HG02763 (cell line): Measurements from ENCODE around the gene IL34.
"Not testable (repeated sequence)": the region's sequence is repeated elsewhere in the genome, so short reads cannot be mapped to it uniquely, and the experiment has no call there.

Experiments used
- ATAC-seq: cut with Tn5 transposase; IDR thresholded peaks from one replicate; pipeline ENCODE4 v1.9.1; 2021; ENCODE audit warnings: mild to moderate bottlenecking, moderate library complexity; ENCODE audit not compliant: unreplicated experiment

The IL34 gene

DNA sequence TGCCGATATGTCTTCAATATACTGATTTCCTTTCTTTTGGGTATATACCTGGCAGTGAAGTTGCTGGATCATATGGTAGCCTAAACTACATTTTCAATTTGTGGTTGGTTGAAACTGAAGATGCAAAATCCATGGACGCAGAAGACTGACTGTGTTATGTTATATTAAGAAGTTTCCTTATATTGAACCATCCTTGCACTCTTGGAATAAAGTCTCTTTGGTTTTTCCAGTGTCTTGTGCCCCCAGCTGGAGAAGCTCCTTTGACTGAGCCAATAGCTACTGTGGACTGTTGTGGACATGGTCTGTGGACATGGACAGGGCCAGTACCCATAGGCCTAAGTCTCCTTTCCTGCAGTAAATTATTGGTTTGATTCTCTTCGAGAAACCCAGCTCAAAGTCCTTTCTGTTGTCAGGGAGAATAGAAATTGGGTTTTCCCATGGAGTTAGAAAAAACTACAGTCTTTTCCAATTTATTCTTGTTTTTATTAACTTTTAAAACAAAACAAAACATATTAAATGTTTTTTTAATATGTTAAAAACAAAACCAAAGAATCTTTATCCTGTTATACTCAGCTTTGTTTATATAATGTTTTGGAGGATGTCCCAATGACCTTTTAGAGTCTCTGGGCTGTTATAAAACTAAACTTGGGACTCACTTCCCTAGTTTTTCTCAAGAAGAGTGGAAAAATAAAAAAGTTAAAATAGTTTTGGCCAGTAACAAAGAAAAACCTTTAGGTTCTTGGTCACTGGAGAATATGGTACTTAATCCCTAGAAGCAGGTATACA, 15.2 kb upstream of the IL34 start:
- no peak for ATAC-seq

DNA sequence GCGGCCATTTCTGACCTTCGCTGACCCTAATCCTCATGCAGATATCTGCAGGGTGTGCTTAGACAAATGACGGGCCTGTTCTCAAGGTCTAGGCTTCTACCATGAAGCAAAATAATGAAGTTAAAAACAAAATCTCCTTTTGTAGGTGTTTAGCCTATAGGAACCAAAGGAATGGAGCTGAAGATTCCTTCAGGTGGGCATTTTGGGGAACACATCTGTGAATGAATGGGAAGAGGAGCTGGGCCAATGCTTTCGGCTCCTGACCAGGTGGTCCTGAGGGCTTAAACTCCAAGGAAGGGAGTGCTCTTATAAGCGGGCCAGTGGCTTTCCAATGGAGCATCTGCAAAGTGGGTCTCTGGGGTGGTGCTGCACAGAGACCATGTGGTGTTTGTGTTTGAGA, 14.1 kb upstream of the IL34 start:
- ATAC-seq: no peak

DNA sequence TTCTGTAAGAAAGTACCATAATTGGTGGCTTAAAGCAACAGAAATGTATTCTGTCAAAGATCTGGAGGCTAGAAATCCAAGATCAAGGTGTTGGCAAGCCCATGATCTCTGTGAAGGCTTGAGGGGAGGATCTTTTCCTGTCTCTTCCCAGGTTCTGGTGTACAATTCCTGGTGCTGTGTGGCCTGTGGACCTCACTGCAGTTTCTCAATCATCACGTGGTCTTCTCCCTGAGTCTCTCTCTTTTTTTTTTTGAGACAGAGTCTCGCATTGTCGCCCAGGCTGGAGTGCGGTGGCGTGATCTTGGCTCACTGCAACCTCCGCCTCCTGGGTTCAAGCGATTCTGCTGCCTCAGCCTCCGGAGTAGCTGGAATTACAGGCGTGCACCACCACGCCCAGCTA, 12.7 kb upstream of the IL34 start:
- not testable (repeated sequence) for ATAC-seq

GRCh38 chr16:70634861-70635260, 11.5 kb upstream of the IL34 start:
- ATAC-seq: no peak

DNA sequence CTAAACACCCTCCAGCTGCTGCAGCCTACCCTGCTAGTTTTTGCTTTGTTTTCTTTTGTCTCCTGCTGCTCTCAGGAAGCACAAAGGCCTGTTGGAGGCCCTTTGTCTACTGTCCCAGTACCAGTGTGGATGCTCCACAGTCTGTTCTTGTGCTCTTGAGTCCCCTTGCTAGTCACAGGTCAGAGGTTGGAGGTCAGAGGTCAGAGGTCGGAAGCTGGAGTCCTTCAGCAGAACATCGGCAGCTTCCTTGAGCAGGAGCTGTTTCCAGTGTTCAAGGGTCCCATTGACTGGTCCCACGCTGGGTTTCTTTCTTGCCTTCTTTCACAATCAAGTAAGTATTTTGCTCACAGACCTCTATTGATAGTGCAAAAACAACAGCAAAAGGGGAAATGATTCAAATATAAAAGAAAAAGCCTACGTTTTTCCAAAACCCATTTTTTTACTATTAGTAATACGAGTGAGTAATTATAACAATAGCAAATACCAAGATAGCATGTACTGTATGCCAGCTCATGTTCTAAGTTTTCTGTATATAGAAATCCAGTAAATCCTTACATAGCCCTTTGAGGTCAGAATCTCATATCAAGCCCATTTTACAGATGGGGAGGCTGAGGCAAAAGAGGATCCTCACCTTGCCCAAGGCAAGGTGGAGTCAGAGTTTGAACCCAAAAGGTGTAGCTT, 10.9 kb upstream of the IL34 start:
- no peak for ATAC-seq

DNA sequence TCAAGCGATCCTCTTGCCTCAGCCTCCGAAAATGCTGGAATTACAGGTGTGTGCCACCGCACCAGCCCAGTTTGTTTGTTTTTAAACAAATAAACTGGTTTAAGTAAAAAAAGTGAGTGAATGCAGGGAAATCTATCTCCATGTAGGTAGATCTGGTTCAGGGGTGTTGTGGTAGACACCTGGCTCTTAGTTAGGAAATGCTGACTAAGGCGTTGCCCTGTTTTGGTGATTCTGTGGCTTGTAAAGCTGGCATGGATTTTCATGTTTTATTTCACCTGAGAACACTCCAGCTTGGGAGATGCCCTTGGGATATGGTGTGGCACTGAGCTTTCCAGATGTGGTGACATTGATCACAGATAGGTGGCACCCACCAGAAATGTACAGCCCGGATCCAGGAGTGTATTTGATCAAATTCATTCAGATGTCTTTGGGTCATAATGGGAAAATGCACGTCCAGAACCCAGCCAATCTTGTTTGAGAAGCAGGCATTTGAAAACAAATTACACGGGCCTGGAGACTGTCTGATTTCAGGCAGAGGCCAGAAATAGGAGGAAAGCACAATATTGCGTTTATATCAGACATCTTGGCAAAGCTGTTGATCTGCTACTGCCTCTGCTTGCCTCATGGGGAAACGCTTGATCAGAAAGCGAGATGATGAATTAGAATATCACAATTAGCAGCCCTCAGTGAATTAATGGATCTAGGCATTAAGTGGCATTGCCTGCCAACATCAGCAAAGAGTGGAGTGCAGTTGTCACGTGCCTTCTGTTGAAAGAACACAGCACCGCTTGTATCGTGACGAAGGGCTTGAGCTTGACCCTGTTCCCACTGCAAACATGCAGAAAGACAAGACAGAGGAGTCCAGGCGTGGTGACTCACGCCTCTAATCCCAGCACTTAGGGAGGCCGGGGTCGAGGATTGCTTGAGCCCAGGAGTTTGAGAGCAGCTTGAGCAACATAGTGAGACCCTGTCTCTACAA, 7.3 kb upstream of the IL34 start:
- ATAC-seq: no peak

GRCh38 chr16:70642633-70643032, 3.7 kb upstream of the IL34 start:
- no peak for ATAC-seq

- ATAC-seq: not testable (repeated sequence)
Observed at GRCh38 chr16:70643264-70643663, 3.1 kb upstream of the IL34 start.

- ATAC-seq: no peak
Observed at GRCh38 chr16:70644763-70645597, 1.4 kb upstream of the IL34 start.

DNA sequence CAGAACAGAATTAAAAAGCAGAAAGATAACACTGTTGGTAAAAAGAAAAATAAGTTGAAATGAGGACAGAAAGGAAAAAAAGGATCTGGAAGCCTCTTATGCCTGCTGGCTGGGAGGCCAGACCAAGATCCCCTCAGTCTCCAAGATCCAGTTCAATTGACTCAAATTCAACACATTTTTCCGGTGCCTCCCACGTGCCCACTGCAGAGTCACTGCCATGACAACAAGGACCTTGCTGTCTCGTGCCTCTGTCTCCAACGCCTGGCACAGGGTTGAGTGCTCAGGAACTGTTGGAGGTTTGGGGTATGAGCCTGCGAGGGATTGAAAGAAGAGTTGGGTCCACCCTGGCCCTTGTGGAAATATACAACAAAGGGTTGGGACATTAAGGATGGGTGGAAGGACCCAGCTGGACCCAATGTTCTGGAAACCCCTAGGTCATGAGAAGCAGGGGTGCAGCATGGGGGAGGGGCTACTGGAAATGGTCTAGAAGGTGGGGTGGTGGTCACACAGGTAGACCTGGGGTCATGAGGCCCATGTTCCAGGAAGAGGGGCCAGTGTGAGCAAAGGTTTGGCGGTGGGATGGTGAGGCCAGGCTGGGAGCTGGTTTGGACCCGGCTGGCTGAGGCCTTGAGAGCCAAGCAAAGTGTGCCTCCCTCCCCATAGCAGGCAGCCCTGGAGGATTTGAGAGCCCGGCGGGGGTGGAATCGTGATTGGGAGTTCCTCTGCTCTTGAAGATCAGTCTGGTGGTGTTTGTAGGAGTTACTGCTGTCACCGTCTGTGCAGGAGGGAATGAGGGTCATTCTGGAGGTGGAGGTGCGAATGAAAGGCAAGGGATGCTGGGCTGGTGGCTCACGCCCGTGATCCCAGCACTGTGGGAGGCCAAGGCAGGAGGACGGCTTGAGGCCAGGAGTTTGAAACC, 1.3 kb downstream of the IL34 start:
- ATAC-seq: no peak

GRCh38 chr16:70648606-70649005, 2.2 kb downstream of the IL34 start:
- ATAC-seq: no peak

DNA sequence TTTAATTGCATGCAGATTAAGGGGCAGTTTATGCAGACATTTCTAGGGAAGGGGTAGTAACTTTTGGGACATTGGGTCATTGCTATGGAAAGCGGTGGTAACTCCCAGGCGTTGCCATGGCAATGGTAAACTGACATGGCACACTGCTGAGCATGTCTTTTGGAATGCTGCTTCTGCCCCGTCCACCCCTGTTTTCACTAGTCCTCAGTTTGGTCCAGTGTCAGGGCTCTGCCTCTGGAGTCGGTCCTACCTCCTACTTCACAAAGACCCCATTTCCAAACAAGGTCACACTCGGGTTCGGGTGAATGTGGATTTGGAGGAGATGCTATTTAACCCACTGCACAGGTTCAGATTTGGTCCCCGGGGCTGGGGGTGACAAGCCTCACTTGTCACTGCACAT, 2.9 kb downstream of the IL34 start:
- ATAC-seq: no peak

- no peak for ATAC-seq
Observed at GRCh38 chr16:70650216-70650615, 3.9 kb downstream of the IL34 start.

DNA sequence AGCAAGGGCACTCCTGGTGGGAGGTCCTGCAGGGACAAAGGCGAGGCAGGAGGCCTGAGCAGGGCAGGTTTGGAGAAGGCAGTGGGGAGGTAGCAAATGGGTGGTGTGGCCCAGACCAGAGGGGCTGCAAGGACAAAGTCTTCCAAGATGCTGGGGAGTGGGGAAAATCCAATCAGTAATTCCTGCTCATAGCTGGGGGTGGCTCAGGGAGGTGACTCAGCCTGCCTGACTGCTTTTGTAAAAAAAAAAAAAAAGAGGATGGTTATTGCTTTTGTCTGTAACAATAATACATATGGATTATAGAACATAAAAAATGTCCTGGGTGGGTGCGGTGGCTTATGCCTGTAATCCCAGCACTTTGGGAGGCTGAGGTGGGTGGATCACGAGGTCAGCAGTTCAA, 5.2 kb downstream of the IL34 start:
- no peak for ATAC-seq

GRCh38 chr16:70652322-70652721, 6.0 kb downstream of the IL34 start:
- no peak for ATAC-seq

DNA sequence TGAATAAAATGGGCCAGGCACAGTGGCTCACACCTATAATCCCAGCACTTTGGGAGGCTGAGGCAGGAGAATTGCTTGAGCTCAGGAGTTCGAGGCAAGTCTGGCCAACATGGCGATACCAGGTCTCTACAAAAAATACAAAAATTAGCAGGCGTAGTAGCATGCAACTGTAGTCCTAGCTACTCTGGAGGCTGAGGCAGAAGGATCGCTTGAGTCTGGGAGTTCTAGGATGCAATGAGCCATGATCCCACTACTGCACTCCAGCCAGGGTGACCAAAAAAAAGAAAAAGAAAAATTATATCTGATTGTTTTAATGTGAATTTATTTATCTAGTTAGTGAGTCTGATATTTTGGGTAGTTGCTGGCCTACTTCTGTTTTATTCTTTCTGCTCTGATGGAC, 7.0 kb downstream of the IL34 start:
- no peak for ATAC-seq

- no peak for ATAC-seq
Observed at GRCh38 chr16:70653809-70654771, 7.7 kb downstream of the IL34 start.

GRCh38 chr16:70656065-70656711, 9.8 kb downstream of the IL34 start:
- no peak for ATAC-seq
